A549 (cell line): ENCODE data around the gene MYL4. TPM values are rescaled to one million over a fixed set of nuclear protein-coding genes. Genes with fewer than 3 reads are reported as not detected.

ENCODE experiments used
- ATAC-seq, 2 experiments: fragments of 200-7000 bp in 1 of 2; fragments of >200 bp in 1 of 2; cut with Nextera tagmentation in 1 of 2; cut with Tn5 transposase in 1 of 2; 3 replicates each; pipeline versions ENCODE4 v1.8.0 to v1.9.1; 2018 to 2020; ENCODE audit warnings: mild to moderate bottlenecking in 1 of 2, moderate library complexity in 1 of 2
- CTCF ChIA-PET: fragments of 300-600 bp; sonication (Branson Sonifier 250); formaldehyde crosslinking; extraction: SDS; loops from one replicate; lab custom pipeline; 2021; ENCODE audit warnings: antibody characterized with exemption, inconsistent platforms; lab: Yijun Ruan, JAX
- POLR2A ChIA-PET: fragments of 350-600 bp; formaldehyde crosslinking; extraction: SDS; loops from one replicate; lab custom pipeline; 2021; ENCODE audit warnings: antibody characterized with exemption, inconsistent platforms; lab: Yijun Ruan, JAX
- DNase-seq, 2 experiments: peaks; one replicate each; pipeline versions ENCODE4 v3.0.0 to v3.0.0-alpha.2; 2011 to 2016; ENCODE audit warnings: low read depth in 1 of 2, low spot score in 1 of 2
- FAIRE-seq: peaks from 2 replicates; lab custom pipeline; 2011; peaks lifted over from hg19 to GRCh38; lab: Jason Lieb, UNC
- H3K27ac ChIP-seq, 2 experiments: fragments of >200 bp; sonication (Bioruptor Twin); formaldehyde crosslinking; 3 replicates each; pipeline ENCODE4 v1.5.1; 2016 to 2017
- H3K4me1 ChIP-seq: fragments of >200 bp; sonication (Bioruptor Twin); formaldehyde crosslinking; 3 replicates; pipeline ENCODE4 v1.6.1; 2016
- H3K4me2 ChIP-seq: fragments of >200 bp; sonication (Bioruptor Twin); formaldehyde crosslinking; 3 replicates; pipeline ENCODE4 v1.6.1; 2016
- H3K4me3 ChIP-seq: fragments of >200 bp; sonication (Bioruptor Twin); formaldehyde crosslinking; 3 replicates; pipeline ENCODE4 v1.5.1; 2016
- H3K9me3 ChIP-seq: fragments of >200 bp; sonication (Bioruptor Twin); formaldehyde crosslinking; 3 replicates; pipeline ENCODE4 v1.6.1; 2016
- CEBPB ChIP-seq, 2 experiments: fragments of >200 bp in 1 of 2; sonication (Bioruptor Twin) in 1 of 2; formaldehyde crosslinking in 1 of 2; IDR thresholded peaks; 2 replicates each; pipeline ENCODE4 v1.6.1; 2012 to 2016
- CTCF ChIP-seq: fragments of >200 bp; sonication (Bioruptor Twin); formaldehyde crosslinking; IDR thresholded peaks from 3 replicates; pipeline ENCODE4 v1.5.1; 2016
- EHF ChIP-seq: fragments of 250-450 bp; sonication (Bioruptor Pico); IDR thresholded peaks from 2 replicates; pipeline ENCODE4 v1.5.0; 2020; ENCODE audit warnings: mild to moderate bottlenecking
- EHMT2 ChIP-seq: fragments of 200-600 bp; sonication (generic); IDR thresholded peaks from 2 replicates; pipeline ENCODE4 v1.6.1; 2016; ENCODE audit warnings: antibody characterized with exemption, low read depth, mild to moderate bottlenecking, moderate library complexity
- ELK1 ChIP-seq: fragments of 150-350 bp; IDR thresholded peaks from 2 replicates; pipeline ENCODE4 v1.6.1; 2014; ENCODE audit warnings: low read depth, mild to moderate bottlenecking, low read length
- EP300 ChIP-seq, 2 experiments: fragments of >200 bp; sonication (Bioruptor Twin); formaldehyde crosslinking; IDR thresholded peaks; 2 replicates in 1 of 2; 3 replicates in 1 of 2; pipeline ENCODE4 v1.6.1; 2016 to 2017
- FOXS1 ChIP-seq: fragments of 250-450 bp; sonication (Bioruptor Pico); IDR thresholded peaks from 2 replicates; pipeline ENCODE4 v1.5.0; 2020; ENCODE audit warnings: mild to moderate bottlenecking, moderate library complexity
- GATA3 ChIP-seq: IDR thresholded peaks from 2 replicates; pipeline ENCODE4 v1.6.1; 2012; ENCODE audit warnings: borderline replicate concordance
- HEYL ChIP-seq: fragments of 250-450 bp; sonication (Bioruptor Pico); IDR thresholded peaks from 2 replicates; pipeline ENCODE4 v1.8.0; 2021; ENCODE audit warnings: mild to moderate bottlenecking, moderate library complexity
- HMGXB4 ChIP-seq: fragments of 250-450 bp; sonication (Bioruptor Pico); IDR thresholded peaks from 2 replicates; pipeline ENCODE4 v1.5.0; 2021; ENCODE audit warnings: mild to moderate bottlenecking, moderate library complexity, borderline replicate concordance
- HOXA7 ChIP-seq: fragments of 250-450 bp; sonication (Bioruptor Pico); IDR thresholded peaks from 2 replicates; pipeline ENCODE4 v1.5.0; 2020; ENCODE audit warnings: mild to moderate bottlenecking, moderate library complexity
- KDM5A ChIP-seq: fragments of 200-600 bp; sonication (generic); IDR thresholded peaks from 2 replicates; pipeline ENCODE4 v1.6.1; 2016; ENCODE audit warnings: antibody characterized with exemption, mild to moderate bottlenecking
- MAX ChIP-seq: IDR thresholded peaks from 2 replicates; pipeline ENCODE4 v1.6.1; 2012
- MYC ChIP-seq: IDR thresholded peaks from 2 replicates; pipeline ENCODE4 v1.6.1; 2012; ENCODE audit warnings: mild to moderate bottlenecking, inconsistent platforms, low read length, improper control_type of control experiment, borderline replicate concordance
- PBX3 ChIP-seq: IDR thresholded peaks from 2 replicates; pipeline ENCODE4 v1.6.1; 2012
- PHF8 ChIP-seq: fragments of 200-600 bp; sonication (generic); IDR thresholded peaks from 2 replicates; pipeline ENCODE4 v1.6.1; 2016; ENCODE audit warnings: low read depth, mild to moderate bottlenecking, antibody characterized with exemption, moderate library complexity, borderline replicate concordance
- POLR2AphosphoS2 ChIP-seq: conservative IDR thresholded peaks from 2 replicates; pipeline ENCODE4 v1.6.1; 2012; ENCODE audit warnings: low read length, improper control_type of control experiment, inconsistent platforms
- RAD21 ChIP-seq, 2 experiments: fragments of >200 bp in 1 of 2; sonication (Bioruptor Twin) in 1 of 2; formaldehyde crosslinking in 1 of 2; IDR thresholded peaks in 1 of 2; conservative IDR thresholded peaks in 1 of 2; 2 replicates in 1 of 2; 3 replicates in 1 of 2; pipeline ENCODE4 v1.6.1; 2012 to 2018; ENCODE audit warnings: inconsistent platforms in 1 of 2
- RCOR1 ChIP-seq: fragments of 150-350 bp; IDR thresholded peaks from 2 replicates; pipeline ENCODE4 v1.6.1; 2014; ENCODE audit warnings: antibody characterized with exemption, low read length, low read depth
- REST ChIP-seq: fragments of 200-600 bp; sonication (generic); IDR thresholded peaks from 2 replicates; pipeline ENCODE4 v1.6.1; 2016; ENCODE audit warnings: antibody characterized with exemption, mild to moderate bottlenecking, moderate library complexity
- SMC3 ChIP-seq: fragments of >200 bp; sonication (Bioruptor Twin); formaldehyde crosslinking; IDR thresholded peaks from 3 replicates; pipeline ENCODE4 v1.6.1; 2018; ENCODE audit warnings: inconsistent platforms
- TFCP2L1 ChIP-seq: fragments of 250-450 bp; sonication (Bioruptor Pico); IDR thresholded peaks from 2 replicates; pipeline ENCODE4 v1.5.0; 2021; ENCODE audit warnings: mild to moderate bottlenecking
- TP53 ChIP-seq: fragments of 250-450 bp; sonication (Bioruptor Pico); IDR thresholded peaks from 2 replicates; pipeline ENCODE4 v1.5.0; 2021; ENCODE audit warnings: mild to moderate bottlenecking, moderate library complexity
- USF2 ChIP-seq: fragments of 450-650 bp; IDR thresholded peaks from 2 replicates; pipeline ENCODE4 v1.6.1; 2014; ENCODE audit warnings: antibody characterized with exemption
- ZFP36 ChIP-seq: fragments of 450-650 bp; IDR thresholded peaks from 2 replicates; pipeline ENCODE4 v1.6.1; 2014; ENCODE audit warnings: borderline replicate concordance; ENCODE audit not compliant: partially characterized antibody
- ZSCAN20 ChIP-seq: fragments of 250-450 bp; sonication (Bioruptor Pico); IDR thresholded peaks from 2 replicates; pipeline ENCODE4 v1.8.0; 2022; ENCODE audit warnings: mild to moderate bottlenecking, moderate library complexity
- WGBS: methylation state at CpG from one replicate; pipeline ENCODE4 v1.1.6; 2017; ENCODE audit errors: missing lambda C conversion rate; 5-methylcytosine and 5-hydroxymethylcytosine counted together
- polyA plus RNA-seq, 4 experiments: library from polyadenylated mRNA; depleted of rRNA in 3 of 4; stranded (reverse); fragments of >200 nt; fragmentation: RNase III in 1 of 4; extraction: RNeasy Plus Mini Kit Qiagen cat#74134 plus additional on column Dnase treatment in 1 of 4; gene quantifications; 2 replicates in 3 of 4; 3 replicates in 1 of 4; pipeline ENCODE4 v1.2.3, GENCODE V29; 2011 to 2017

MYL4 gene
- polyA plus RNA-seq, 2 of the 4 experiments (the other 2 are of a cell fraction) = not detected

GRCh38 chr17:47227862-47228261, 18.7 kb downstream of the MYL4 start (continued):
- TF ChIP-seq TP53 (CRISPR knock-in tag) (no peak), ZFP36 (no peak), SMC3 (no peak), HMGXB4 (CRISPR knock-in tag) (no peak), MAX (no peak), RCOR1 (no peak)

GRCh38 chr17:47229535-47230443, 20.6 kb downstream of the MYL4 start:
- H3K4me1 ChIP-seq = peaks cover 18% of the 10 kb centered on the region
- TF ChIP-seq ELK1 = no peak
- TF ChIP-seq CTCF = peak; percentile 98
- no peak for TF ChIP-seq REST
- TF ChIP-seq POLR2AphosphoS2 = no peak
- TF ChIP-seq TFCP2L1 (CRISPR knock-in tag) = no peak
- TF ChIP-seq USF2 = no peak
- TF ChIP-seq EHF (CRISPR knock-in tag) = no peak
- TF ChIP-seq FOXS1 = no peak
- no peak for TF ChIP-seq HEYL
- TF ChIP-seq HOXA7 (CRISPR knock-in tag) = no peak
- TF ChIP-seq CEBPB (IDR thresholded peaks at IDR 0.05) = peak in 1 of 2 experiments; percentile 93; a peak in 2 of 4 replicates
- peak; percentile 99 for TF ChIP-seq RAD21 (conservative IDR thresholded peaks at IDR 0.05 in 1 of 2, IDR thresholded peaks at IDR 0.05 in 1 of 2)
- TF ChIP-seq KDM5A = no peak
- TF ChIP-seq MYC = peak; percentile 70
- no peak for TF ChIP-seq EHMT2
- TF ChIP-seq GATA3 = no peak
- no peak for TF ChIP-seq PHF8
- TF ChIP-seq ZSCAN20 = no peak
- no peak for TF ChIP-seq PBX3
- no peak for TF ChIP-seq EP300 (IDR thresholded peaks at IDR 0.05)

More at GRCh38 chr17:47229535-47230443, 20.6 kb downstream of the MYL4 start:
- DNase-seq (peak; percentile 92 to 96), FAIRE-seq (peak; percentile 86), ATAC-seq (peak; percentile 94 to 95)
- H3K4me2 ChIP-seq = peak overlapping the region; percentile 67
- peak overlapping the region; percentile 15; the same call in 1 of the 3 replicates for H3K4me3 ChIP-seq
- no peaks in the 10 kb centered on the region for H3K9me3 ChIP-seq
- peak overlapping the region; percentile 15 to 69; a peak in 3 of 6 replicates for H3K27ac ChIP-seq
- ChIA-PET CTCF (interaction anchor here (0.6 to 8.7 kb wide), 43 partner anchors 8 to 560 kb away, joined by 3 to 204 read pairs (median 4); partner anchors contain the start of genes CDC27, EFCAB13, ITGB3 and MYL4), POLR2A (interaction anchor here (1.4 kb wide), 1 partner anchor 94 kb away, joined by 4 read pairs; the partner anchor contains the start of gene EFCAB13)
- 16% methylated on average over 22 of the region's 22 CpGs for WGBS
